Retinal pigment epithelial cell (primary cell): Measurements from ENCODE around the gene DPP6.

Source experiments
- DNase-seq: peaks from one replicate; pipeline ENCODE4 v3.0.0-alpha.2; 2010; ENCODE audit warnings: low read depth
- H3K4me3 ChIP-seq: 2 replicates; pipeline ENCODE4 v1.5.1; 2011; ENCODE audit warnings: mild to moderate bottlenecking, low read length, control low read depth, moderate library complexity
- TF ChIP-seq, protein P1 (sequence below): conservative IDR thresholded peaks from 2 replicates; pipeline ENCODE4 v1.5.1; 2011; ENCODE audit warnings: low read depth, low read length, control low read depth, inconsistent platforms

The DPP6 gene

DNA sequence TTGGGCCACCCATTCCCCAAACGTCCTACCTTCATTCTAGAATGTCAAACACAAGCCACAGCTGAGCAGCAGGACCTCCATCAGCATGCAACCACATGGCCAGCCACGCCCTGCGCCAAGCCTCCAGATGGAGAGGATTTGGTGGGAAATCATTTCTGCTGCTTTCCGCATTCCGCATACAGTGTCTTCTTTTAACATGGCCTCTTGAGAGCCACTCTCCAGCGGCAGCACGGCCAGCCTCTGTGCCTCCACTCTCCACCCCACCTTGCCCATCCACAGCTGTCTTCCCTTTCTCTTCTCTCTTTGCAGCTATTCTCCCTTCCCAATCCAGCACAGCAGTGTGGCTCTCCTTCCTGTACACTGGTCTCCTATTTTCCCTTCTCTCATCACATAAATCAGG lies 561.6 kb downstream of the DPP6 start:
- no peak overlapping the region for H3K4me3 ChIP-seq
- TF ChIP-seq, protein P1, sequence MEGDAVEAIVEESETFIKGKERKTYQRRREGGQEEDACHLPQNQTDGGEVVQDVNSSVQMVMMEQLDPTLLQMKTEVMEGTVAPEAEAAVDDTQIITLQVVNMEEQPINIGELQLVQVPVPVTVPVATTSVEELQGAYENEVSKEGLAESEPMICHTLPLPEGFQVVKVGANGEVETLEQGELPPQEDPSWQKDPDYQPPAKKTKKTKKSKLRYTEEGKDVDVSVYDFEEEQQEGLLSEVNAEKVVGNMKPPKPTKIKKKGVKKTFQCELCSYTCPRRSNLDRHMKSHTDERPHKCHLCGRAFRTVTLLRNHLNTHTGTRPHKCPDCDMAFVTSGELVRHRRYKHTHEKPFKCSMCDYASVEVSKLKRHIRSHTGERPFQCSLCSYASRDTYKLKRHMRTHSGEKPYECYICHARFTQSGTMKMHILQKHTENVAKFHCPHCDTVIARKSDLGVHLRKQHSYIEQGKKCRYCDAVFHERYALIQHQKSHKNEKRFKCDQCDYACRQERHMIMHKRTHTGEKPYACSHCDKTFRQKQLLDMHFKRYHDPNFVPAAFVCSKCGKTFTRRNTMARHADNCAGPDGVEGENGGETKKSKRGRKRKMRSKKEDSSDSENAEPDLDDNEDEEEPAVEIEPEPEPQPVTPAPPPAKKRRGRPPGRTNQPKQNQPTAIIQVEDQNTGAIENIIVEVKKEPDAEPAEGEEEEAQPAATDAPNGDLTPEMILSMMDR: no peak
- no peak for DNase-seq

DNA sequence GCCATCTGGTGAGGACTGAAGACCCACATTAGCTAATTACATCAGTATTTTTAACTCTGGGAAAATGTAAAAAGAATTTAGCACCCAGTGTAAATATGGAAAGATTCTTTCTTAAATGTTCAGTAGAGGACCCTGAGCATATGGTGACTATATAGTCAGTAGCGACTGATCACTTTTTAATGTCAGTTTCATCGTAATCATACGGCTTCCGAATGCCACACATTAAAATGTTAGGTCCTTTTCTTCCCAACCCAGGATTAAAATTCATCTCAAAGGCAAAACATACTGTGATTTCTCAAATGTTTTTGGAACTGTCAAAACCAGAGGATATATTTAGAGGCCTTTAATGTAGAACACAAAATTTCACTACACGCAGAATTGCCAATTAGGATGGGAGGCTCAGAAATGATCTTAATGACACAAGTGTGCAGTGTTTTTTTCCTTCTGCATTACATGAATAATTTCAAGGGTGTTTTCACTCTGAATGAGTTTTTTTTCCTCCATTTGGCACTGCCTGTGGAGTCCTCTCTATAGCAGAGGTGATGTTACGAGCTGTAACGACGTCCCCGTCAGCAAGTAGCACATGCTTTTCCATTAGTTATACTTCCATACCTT lies 568.0 kb downstream of the DPP6 start:
- H3K4me3 ChIP-seq: no peak overlapping the region
- DNase-seq: no peak
- TF ChIP-seq, protein P1: no peak

DNA sequence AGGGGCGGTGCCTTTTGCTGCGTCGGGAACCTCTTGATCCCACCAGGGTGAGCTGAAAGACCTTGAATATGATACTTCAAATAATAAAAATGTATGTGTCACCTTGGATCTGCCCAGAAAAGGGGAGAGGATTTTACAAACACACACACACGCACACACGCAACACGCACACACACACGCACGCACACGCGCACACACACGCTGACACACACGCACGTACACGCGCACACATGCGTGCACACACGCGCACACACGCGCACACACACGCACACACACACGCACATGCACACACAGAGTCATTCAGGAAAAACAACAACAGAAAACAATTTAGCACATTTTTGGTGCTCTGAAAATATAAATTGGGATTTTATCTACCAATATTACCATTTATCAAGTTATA lies 571.2 kb downstream of the DPP6 start:
- DNase-seq: no peak
- TF ChIP-seq, protein P1: no peak

DNA sequence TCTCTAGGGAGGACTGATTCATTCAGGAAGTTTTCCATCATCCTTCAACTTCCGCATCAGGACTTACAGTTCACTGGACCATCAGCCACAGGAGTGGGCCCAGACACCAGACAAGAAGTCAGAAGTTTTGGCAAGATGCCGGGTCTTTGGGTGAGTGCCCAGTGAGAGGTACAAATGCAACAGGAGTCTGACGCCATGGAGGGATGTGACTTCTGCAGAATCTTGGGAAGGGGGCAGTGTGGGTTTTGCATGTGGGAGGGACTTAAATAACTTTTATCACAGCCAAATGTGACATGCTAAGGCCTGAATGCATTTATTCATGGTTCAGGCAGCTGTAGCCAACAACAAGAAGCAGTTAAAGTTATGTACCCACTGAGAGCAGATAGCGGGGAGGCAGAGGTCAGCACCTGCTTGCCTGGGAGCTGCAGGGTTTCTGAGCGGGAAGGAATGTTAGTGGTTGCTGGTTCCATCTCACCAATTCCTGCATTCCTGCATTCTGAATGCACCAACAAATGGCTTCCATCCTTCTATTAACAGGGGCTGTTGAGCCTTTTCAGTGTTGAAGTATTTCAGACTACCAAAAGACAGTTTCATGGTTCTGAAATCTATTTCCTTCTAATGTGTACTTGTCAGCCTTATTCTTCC lies 575.6 kb downstream of the DPP6 start:
- no peak for DNase-seq
- no peak overlapping the region for H3K4me3 ChIP-seq
- TF ChIP-seq, protein P1: no peak

More for the DNA sequence above, 571.2 kb downstream of the DPP6 start:
- H3K4me3 ChIP-seq: no peak overlapping the region

DNA sequence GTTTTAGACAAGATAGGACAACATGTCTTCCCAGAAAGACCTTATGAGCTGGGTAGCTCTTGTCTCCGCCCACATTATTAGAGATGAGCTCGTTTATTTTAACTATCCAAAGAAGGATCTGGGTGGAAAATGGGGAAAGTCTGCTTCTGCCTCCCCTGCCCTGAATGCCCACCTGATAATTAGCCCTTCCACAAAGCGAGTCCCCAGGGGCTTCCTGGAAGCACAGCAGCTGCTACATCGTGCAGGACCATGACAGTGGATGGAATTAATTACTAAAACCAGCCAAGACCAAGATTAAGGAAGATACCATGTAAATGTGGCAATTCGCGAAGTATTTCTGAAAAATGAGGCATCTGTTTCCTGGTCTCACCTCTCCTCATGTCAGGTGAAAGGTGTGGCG lies 576.4 kb downstream of the DPP6 start:
- TF ChIP-seq, protein P1: no peak
- no peak for DNase-seq

DNA sequence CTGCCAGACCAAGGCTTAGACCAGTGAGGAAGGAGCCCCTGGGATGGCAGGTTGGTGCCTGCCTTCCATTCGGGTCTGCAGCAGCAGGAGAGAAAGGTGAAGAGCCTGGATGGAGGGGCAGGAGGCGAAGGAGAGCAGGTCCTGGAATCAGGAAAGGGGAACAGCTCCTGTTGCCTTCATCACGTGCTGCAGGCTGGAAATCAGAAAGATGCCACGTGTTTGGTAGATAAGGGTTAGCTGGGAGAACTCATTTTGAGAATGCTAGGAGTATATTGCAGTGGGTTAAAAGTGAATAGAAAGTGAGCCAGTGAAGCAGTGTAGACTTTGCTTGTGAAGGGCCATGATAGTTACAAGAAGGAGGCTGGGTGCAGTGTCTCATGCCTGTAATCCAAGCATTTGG lies 579.0 kb downstream of the DPP6 start:
- no peak overlapping the region for H3K4me3 ChIP-seq
- TF ChIP-seq, protein P1: no peak
- no peak for DNase-seq

More for the DNA sequence above, 576.4 kb downstream of the DPP6 start:
- no peak overlapping the region for H3K4me3 ChIP-seq

DNA sequence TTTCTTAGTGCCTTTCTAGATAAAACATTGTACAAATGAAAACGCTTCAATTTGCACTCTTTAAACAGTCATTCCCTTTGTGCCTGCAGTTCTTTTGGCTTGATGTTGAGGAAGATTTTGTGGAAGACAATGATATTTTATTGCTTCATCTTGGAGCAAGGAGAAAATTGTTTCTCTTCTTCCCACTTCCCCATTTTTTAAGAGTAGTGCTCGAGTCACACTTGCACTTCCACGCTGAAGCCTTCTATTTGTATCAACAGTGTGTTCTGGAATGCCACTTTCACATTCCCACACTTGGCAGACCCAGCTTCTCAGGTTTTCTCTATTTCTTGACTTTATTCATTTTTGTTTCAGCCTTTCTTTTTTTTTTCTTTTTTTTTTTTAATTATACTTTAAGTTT lies 581.4 kb downstream of the DPP6 start:
- TF ChIP-seq, protein P1: no peak
- DNase-seq: no peak

More for the DNA sequence above, 581.4 kb downstream of the DPP6 start:
- no peak overlapping the region for H3K4me3 ChIP-seq
